SK-N-SH (cell line): ENCODE data around the gene PROSER2.

Experiments used
- CTCF ChIP-seq: fragments of 200-600 bp; sonication (generic); IDR thresholded peaks from 2 replicates; pipeline ENCODE4 v1.6.1; 2017; ENCODE audit warnings: antibody characterized with exemption, mild to moderate bottlenecking, moderate library complexity
- EZH2phosphoT487 ChIP-seq: fragments of 200-600 bp; sonication (generic); IDR thresholded peaks from 2 replicates; pipeline ENCODE4 v1.6.1; 2017; ENCODE audit warnings: low read depth, mixed run types, mild to moderate bottlenecking, antibody characterized with exemption, moderate library complexity, borderline replicate concordance
- GABPA ChIP-seq: IDR thresholded peaks from 2 replicates; pipeline ENCODE4 v1.4.0; 2012; ENCODE audit warnings: low read depth, mild to moderate bottlenecking
- IRF3 ChIP-seq: fragments of 150-350 bp; IDR thresholded peaks from 2 replicates; pipeline ENCODE4 v1.6.1; 2016; ENCODE audit warnings: mild to moderate bottlenecking, low read depth, low read length
- MEF2A ChIP-seq: IDR thresholded peaks from 2 replicates; pipeline ENCODE4 v1.4.0; 2012; ENCODE audit warnings: low read depth, borderline replicate concordance
- RAD21 ChIP-seq: IDR thresholded peaks from 2 replicates; pipeline ENCODE4 v1.6.1; 2012; ENCODE audit warnings: mild to moderate bottlenecking, low read length
- REST ChIP-seq: IDR thresholded peaks from 2 replicates; pipeline ENCODE4 v1.6.1; 2012; ENCODE audit warnings: mild to moderate bottlenecking, low read depth, low read length, moderate library complexity
- TAF1 ChIP-seq: IDR thresholded peaks from 2 replicates; pipeline ENCODE4 v1.6.1; 2012; ENCODE audit warnings: low read depth, mild to moderate bottlenecking, low read length, moderate library complexity, borderline replicate concordance
- TEAD4 ChIP-seq: IDR thresholded peaks from 2 replicates; pipeline ENCODE4 v1.4.0; 2012; ENCODE audit warnings: mild to moderate bottlenecking, borderline replicate concordance; ENCODE audit not compliant: insufficient read depth

- no peak for TF ChIP-seq CTCF
- TF ChIP-seq RAD21: no peak
- no peak for TF ChIP-seq TEAD4
- TF ChIP-seq IRF3: no peak
- no peak for TF ChIP-seq TAF1
- TF ChIP-seq GABPA: no peak
- TF ChIP-seq EZH2phosphoT487: no peak
- TF ChIP-seq MEF2A: no peak
- TF ChIP-seq REST: no peak
Measured at GRCh38 chr10:11909618-11910017, 86.5 kb downstream of the PROSER2 start.
